HepG2 (cell line): Measurements from ENCODE around the gene TAF3. TPM values are rescaled to one million over a fixed set of nuclear protein-coding genes. Genes with fewer than 3 reads are reported as not detected.

Experiments used
- CCDC6 ChIP-seq: sonication (generic); formaldehyde crosslinking; IDR thresholded peaks from 2 replicates; pipeline ENCODE4 v1.8.1; 2022; ENCODE audit warnings: mild to moderate bottlenecking, missing genetic modification reagents, moderate library complexity
- CREM ChIP-seq, 2 experiments: sonication (generic) in 1 of 2; formaldehyde crosslinking in 1 of 2; IDR thresholded peaks; 2 replicates each; pipeline versions ENCODE4 v1.4.0 to v1.6.1; 2016 to 2020; ENCODE audit warnings: antibody characterized with exemption in 1 of 2, mild to moderate bottlenecking in 1 of 2, missing genetic modification reagents in 1 of 2
- GABPB1 ChIP-seq: IDR thresholded peaks from 2 replicates; pipeline ENCODE4 v1.6.1; 2016; ENCODE audit warnings: mild to moderate bottlenecking, missing genetic modification reagents, moderate library complexity, missing compliant biosample characterization
- HOXA5 ChIP-seq: sonication (generic); formaldehyde crosslinking; IDR thresholded peaks from 2 replicates; pipeline ENCODE4 v1.4.0; 2020; ENCODE audit warnings: missing genetic modification reagents
- MTF2 ChIP-seq: sonication (generic); formaldehyde crosslinking; IDR thresholded peaks from 2 replicates; pipeline ENCODE4 v1.5.0; 2020; ENCODE audit warnings: missing genetic modification reagents, borderline replicate concordance
- NAIF1 ChIP-seq: sonication (generic); formaldehyde crosslinking; IDR thresholded peaks from 2 replicates; pipeline ENCODE4 v1.5.0; 2020; ENCODE audit warnings: mild to moderate bottlenecking, missing genetic modification reagents, borderline replicate concordance
- NBN ChIP-seq: fragments of 450-650 bp; conservative IDR thresholded peaks from 2 replicates; pipeline ENCODE4 v1.6.1; 2017
- POLR2A ChIP-seq, 2 experiments: IDR thresholded peaks; 2 replicates each; pipeline ENCODE4 v1.6.1; 2011; ENCODE audit warnings: low read depth in 2 of 2, low read length in 2 of 2, mild to moderate bottlenecking in 1 of 2, moderate library complexity in 1 of 2; ENCODE audit not compliant: insufficient read depth in 1 of 2
- RFX1 ChIP-seq: fragments of 450-650 bp; IDR thresholded peaks from 2 replicates; pipeline ENCODE4 v1.6.1; 2017
- ZFP36 ChIP-seq: fragments of 150-350 bp; IDR thresholded peaks from 2 replicates; pipeline ENCODE4 v1.6.1; 2018; ENCODE audit warnings: borderline replicate concordance, low read length, low read depth; ENCODE audit not compliant: partially characterized antibody
- ZFY ChIP-seq: sonication (generic); formaldehyde crosslinking; IDR thresholded peaks from 2 replicates; pipeline ENCODE4 v1.4.0; 2020; ENCODE audit warnings: missing genetic modification reagents
- ZSCAN9 ChIP-seq: IDR thresholded peaks from 2 replicates; pipeline ENCODE4 v1.6.1; 2016; ENCODE audit warnings: borderline replicate concordance
- polyA plus RNA-seq, 8 experiments: library from polyadenylated mRNA; depleted of rRNA in 3 of 8; stranded (reverse) in 7 of 8; unstranded in 1 of 8; fragments of >200 nt; fragmentation: Illumina TruSeq in 4 of 8; extraction: Trizol in 4 of 8; gene quantifications; 2 replicates each; pipeline versions ENCODE4 v1.2.1 to v1.2.3, GENCODE V29; 2011 to 2016; ENCODE audit warnings: low read depth in 4 of 8, missing spikeins in 1 of 8, mixed read lengths in 1 of 8; ENCODE audit not compliant: insufficient read depth in 1 of 8
- total RNA-seq, 5 experiments: library from RNA; depleted of rRNA; stranded (reverse); fragments of >200 nt; fragmentation: Illumina TruSeq; extraction: Trizol; gene quantifications; 2 replicates each; pipeline ENCODE4 v1.2.3, GENCODE V29; 2016; ENCODE audit warnings: low read depth in 1 of 5
- TF ChIP-seq, protein P1 (sequence below): fragments of 450-650 bp; IDR thresholded peaks from 2 replicates; pipeline ENCODE4 v1.6.1; 2017; ENCODE audit warnings: mild to moderate bottlenecking
- TF ChIP-seq, protein P2 (sequence below): sonication (generic); formaldehyde crosslinking; IDR thresholded peaks from 2 replicates; pipeline ENCODE4 v1.5.0; 2020; ENCODE audit warnings: mild to moderate bottlenecking, low read depth, missing genetic modification reagents, borderline replicate concordance
- TF ChIP-seq, protein P3 (sequence below): sonication (generic); formaldehyde crosslinking; IDR thresholded peaks from one replicate; pipeline ENCODE4 v1.5.1; 2020; ENCODE audit warnings: mild to moderate bottlenecking, missing genetic modification reagents; ENCODE audit errors: not compliant biosample characterization

Gene TAF3
- total and polyA plus RNA-seq, 2 of the 13 experiments (the other 11 are each of a cell fraction or from before 2014, with no cell fraction given) = 1.7 to 2.9 TPM

DNA sequence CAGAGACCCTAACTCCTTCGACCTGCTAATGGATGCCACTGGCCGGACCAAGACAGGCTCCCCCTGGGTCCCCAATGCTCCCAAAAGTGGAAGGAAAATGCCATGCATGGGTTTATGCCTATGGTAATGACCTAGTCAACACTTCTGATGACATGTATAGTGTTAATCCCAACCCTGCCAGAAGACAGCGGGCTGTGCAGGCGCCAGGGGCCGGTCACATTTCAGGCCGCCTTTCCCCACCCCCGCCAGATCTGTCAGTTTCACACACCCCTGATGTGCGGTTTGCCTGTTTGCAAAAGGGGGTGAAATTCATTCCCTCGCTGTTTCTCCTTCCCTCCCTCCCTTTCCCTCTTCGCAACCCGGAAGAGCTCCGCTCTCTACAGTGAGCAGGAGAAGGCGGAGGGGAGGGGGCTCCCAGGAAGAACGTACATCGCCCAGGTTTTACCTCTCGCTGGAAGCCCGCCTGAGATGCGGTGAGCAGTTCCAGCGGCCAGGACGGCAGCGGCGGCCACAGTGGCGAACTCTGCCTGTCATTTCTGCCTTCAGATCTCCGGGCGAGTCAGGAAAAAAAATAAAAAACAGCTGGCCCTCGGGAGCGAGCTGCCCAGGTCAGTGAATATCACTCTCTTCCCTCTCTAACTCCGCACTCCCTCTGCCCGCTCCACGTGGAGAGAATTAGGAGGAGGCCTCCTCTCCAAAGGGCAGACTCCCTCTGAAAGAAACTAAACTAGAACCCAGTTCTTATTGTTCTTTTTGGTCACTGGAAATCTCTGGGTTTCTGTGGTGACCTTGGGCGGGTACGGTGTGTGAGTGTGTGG is 226.8 kb downstream of the TAF3 start (continued):
- TF ChIP-seq CCDC6 (CRISPR knock-in tag) = no peak
- TF ChIP-seq, protein P1, sequence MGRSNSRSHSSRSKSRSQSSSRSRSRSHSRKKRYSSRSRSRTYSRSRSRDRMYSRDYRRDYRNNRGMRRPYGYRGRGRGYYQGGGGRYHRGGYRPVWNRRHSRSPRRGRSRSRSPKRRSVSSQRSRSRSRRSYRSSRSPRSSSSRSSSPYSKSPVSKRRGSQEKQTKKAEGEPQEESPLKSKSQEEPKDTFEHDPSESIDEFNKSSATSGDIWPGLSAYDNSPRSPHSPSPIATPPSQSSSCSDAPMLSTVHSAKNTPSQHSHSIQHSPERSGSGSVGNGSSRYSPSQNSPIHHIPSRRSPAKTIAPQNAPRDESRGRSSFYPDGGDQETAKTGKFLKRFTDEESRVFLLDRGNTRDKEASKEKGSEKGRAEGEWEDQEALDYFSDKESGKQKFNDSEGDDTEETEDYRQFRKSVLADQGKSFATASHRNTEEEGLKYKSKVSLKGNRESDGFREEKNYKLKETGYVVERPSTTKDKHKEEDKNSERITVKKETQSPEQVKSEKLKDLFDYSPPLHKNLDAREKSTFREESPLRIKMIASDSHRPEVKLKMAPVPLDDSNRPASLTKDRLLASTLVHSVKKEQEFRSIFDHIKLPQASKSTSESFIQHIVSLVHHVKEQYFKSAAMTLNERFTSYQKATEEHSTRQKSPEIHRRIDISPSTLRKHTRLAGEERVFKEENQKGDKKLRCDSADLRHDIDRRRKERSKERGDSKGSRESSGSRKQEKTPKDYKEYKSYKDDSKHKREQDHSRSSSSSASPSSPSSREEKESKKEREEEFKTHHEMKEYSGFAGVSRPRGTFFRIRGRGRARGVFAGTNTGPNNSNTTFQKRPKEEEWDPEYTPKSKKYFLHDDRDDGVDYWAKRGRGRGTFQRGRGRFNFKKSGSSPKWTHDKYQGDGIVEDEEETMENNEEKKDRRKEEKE = no peak
- TF ChIP-seq ZFP36 = no peak
- TF ChIP-seq NAIF1 (CRISPR knock-in tag) = no peak
- TF ChIP-seq POLR2A (IDR thresholded peaks at IDR 0.05; ENCODE audit: insufficient read depth in 1 of 2, low read depth in 2 of 2, low read length in 2 of 2) = no peak
- TF ChIP-seq, protein P2, sequence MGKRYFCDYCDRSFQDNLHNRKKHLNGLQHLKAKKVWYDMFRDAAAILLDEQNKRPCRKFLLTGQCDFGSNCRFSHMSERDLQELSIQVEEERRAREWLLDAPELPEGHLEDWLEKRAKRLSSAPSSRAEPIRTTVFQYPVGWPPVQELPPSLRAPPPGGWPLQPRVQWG = no peak
- TF ChIP-seq, protein P3, sequence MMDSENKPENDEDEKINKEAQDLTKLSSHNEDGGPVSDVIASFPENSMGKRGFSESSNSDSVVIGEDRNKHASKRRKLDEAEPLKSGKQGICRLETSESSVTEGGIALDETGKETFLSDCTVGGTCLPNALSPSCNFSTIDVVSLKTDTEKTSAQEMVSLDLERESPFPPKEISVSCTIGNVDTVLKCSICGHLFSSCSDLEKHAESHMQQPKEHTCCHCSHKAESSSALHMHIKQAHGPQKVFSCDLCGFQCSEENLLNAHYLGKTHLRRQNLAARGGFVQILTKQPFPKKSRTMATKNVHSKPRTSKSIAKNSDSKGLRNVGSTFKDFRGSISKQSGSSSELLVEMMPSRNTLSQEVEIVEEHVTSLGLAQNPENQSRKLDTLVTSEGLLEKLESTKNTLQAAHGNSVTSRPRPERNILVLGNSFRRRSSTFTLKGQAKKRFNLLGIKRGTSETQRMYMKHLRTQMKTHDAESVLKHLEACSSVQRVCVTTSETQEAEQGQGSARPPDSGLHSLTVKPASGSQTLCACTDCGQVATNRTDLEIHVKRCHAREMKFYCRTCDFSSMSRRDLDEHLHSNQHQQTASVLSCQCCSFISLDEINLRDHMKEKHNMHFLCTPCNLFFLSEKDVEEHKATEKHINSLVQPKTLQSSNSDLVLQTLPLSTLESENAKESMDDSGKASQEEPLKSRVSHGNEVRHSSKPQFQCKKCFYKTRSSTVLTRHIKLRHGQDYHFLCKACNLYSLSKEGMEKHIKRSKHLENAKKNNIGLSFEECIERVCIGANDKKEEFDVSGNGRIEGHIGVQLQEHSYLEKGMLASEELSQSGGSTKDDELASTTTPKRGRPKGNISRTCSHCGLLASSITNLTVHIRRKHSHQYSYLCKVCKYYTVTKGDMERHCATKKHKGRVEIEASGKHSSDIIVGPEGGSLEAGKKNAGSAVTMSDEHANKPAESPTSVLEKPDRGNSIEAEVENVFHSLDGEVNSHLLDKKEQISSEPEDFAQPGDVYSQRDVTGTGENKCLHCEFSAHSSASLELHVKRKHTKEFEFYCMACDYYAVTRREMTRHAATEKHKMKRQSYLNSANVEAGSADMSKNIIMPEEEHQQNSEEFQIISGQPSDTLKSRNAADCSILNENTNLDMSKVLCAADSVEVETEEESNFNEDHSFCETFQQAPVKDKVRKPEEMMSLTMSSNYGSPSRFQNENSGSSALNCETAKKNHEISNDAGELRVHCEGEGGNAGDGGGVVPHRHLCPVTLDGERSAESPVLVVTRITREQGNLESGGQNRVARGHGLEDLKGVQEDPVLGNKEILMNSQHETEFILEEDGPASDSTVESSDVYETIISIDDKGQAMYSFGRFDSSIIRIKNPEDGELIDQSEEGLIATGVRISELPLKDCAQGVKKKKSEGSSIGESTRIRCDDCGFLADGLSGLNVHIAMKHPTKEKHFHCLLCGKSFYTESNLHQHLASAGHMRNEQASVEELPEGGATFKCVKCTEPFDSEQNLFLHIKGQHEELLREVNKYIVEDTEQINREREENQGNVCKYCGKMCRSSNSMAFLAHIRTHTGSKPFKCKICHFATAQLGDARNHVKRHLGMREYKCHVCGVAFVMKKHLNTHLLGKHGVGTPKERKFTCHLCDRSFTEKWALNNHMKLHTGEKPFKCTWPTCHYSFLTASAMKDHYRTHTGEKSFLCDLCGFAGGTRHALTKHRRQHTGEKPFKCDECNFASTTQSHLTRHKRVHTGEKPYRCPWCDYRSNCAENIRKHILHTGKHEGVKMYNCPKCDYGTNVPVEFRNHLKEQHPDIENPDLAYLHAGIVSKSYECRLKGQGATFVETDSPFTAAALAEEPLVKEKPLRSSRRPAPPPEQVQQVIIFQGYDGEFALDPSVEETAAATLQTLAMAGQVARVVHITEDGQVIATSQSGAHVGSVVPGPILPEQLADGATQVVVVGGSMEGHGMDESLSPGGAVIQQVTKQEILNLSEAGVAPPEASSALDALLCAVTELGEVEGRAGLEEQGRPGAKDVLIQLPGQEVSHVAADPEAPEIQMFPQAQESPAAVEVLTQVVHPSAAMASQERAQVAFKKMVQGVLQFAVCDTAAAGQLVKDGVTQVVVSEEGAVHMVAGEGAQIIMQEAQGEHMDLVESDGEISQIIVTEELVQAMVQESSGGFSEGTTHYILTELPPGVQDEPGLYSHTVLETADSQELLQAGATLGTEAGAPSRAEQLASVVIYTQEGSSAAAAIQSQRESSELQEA = no peak
- no peak for TF ChIP-seq RFX1
- peak; percentile 44 for TF ChIP-seq GABPB1 (CRISPR knock-in tag)
- TF ChIP-seq ZFY = no peak
- no peak for TF ChIP-seq ZSCAN9 (CRISPR knock-in tag)
- TF ChIP-seq HOXA5 (CRISPR knock-in tag) = no peak
- TF ChIP-seq MTF2 (CRISPR knock-in tag) = peak; percentile 78; the same call in 1 of the 2 replicates
- TF ChIP-seq NBN = no peak
- TF ChIP-seq CREM (IDR thresholded peaks at IDR 0.05) = no peak
- TF ChIP-seq CREM (CRISPR knock-in tag; IDR thresholded peaks at IDR 0.05) = no peak
